Gastroesophageal sphincter (tissue), 3 donors: Measurements from ENCODE around the gene ETS1.

Source experiments
- EP300 ChIP-seq: sonication (generic); formaldehyde crosslinking; IDR thresholded peaks from one replicate; pipeline ENCODE4 v1.6.1; 2017; ENCODE audit warnings: antibody characterized with exemption, mild to moderate bottlenecking
- POLR2A ChIP-seq, 2 donors: fragments of 450-650 bp; IDR thresholded peaks; one replicate each; pipeline ENCODE4 v1.6.1; 2017; ENCODE audit warnings: antibody characterized with exemption in 2 of 2, mild to moderate bottlenecking in 2 of 2, moderate library complexity in 1 of 2
- POLR2AphosphoS5 ChIP-seq: sonication (generic); formaldehyde crosslinking; IDR thresholded peaks from one replicate; pipeline ENCODE4 v1.6.1; 2017; ENCODE audit warnings: antibody characterized with exemption
- TF ChIP-seq, protein P1 (sequence below), 4 experiments: fragments of 200-600 bp in 2 of 4; fragments of 450-650 bp in 2 of 4; sonication (generic) in 1 of 4; IDR thresholded peaks; one replicate each; pipeline ENCODE4 v1.5.1; 2017 to 2019; ENCODE audit warnings: antibody characterized with exemption in 4 of 4, mild to moderate bottlenecking in 2 of 4, moderate library complexity in 2 of 4

GRCh38 chr11:128523641-128524040, 63.7 kb downstream of the ETS1 start:
- TF ChIP-seq POLR2A (IDR thresholded peaks at IDR 0.05) (no peak), EP300 (no peak), POLR2AphosphoS5 (peak; percentile 42)
- TF ChIP-seq, protein P1, sequence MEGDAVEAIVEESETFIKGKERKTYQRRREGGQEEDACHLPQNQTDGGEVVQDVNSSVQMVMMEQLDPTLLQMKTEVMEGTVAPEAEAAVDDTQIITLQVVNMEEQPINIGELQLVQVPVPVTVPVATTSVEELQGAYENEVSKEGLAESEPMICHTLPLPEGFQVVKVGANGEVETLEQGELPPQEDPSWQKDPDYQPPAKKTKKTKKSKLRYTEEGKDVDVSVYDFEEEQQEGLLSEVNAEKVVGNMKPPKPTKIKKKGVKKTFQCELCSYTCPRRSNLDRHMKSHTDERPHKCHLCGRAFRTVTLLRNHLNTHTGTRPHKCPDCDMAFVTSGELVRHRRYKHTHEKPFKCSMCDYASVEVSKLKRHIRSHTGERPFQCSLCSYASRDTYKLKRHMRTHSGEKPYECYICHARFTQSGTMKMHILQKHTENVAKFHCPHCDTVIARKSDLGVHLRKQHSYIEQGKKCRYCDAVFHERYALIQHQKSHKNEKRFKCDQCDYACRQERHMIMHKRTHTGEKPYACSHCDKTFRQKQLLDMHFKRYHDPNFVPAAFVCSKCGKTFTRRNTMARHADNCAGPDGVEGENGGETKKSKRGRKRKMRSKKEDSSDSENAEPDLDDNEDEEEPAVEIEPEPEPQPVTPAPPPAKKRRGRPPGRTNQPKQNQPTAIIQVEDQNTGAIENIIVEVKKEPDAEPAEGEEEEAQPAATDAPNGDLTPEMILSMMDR (IDR thresholded peaks at IDR 0.05), result no peak
